Large intestine (tissue), 3 donors: ENCODE data around the gene ZNHIT2. TPM values are rescaled to one million over a fixed set of nuclear protein-coding genes. Genes with fewer than 3 reads are reported as not detected.
A peak's percentile ranks its signal among the peaks of the same experiment; 100 is the strongest.

ENCODE experiments used
- DNase-seq, 2 donors: peaks; one replicate each; pipeline versions ENCODE4 v3.0.0 to v3.0.0-alpha.2; 2013
- H3K27ac ChIP-seq: one replicate; pipeline ENCODE4 v1.5.1; 2013; ENCODE audit warnings: low read length
- H3K27me3 ChIP-seq: 2 replicates; pipeline ENCODE4 v1.6.1; 2013; ENCODE audit warnings: low read length; ENCODE audit not compliant: control insufficient read depth, insufficient read depth
- H3K36me3 ChIP-seq: 2 replicates; pipeline ENCODE4 v1.6.1; 2013; ENCODE audit warnings: low read length; ENCODE audit not compliant: control insufficient read depth, insufficient read depth
- H3K4me1 ChIP-seq: one replicate; pipeline ENCODE4 v1.6.1; 2013; ENCODE audit warnings: low read length; ENCODE audit not compliant: control insufficient read depth, insufficient read depth
- H3K4me3 ChIP-seq: one replicate; pipeline ENCODE4 v1.5.1; 2013; ENCODE audit warnings: low read length
- H3K9me3 ChIP-seq: one replicate; pipeline ENCODE4 v1.6.1; 2013; ENCODE audit warnings: mild to moderate bottlenecking, low read depth, low read length, moderate library complexity; ENCODE audit not compliant: control insufficient read depth
- WGBS: methylation state at CpG from one replicate; pipeline ENCODE4 v1.1.5; 2013; ENCODE audit warnings: low lambda C conversion rate; ENCODE audit not compliant: insufficient coverage; 5-methylcytosine and 5-hydroxymethylcytosine counted together
- polyA plus RNA-seq: library from polyadenylated mRNA; unstranded; fragments of 120-200 nt; gene quantifications from one replicate; pipeline ENCODE4 v1.2.1, GENCODE V29; 2013

Gene ZNHIT2
- polyA plus RNA-seq, 1 donor = 6.4 TPM

- Histone ChIP-seq H3K9me3 (peaks cover 8% of the 10 kb centered on the region), H3K4me1 (peaks cover 35% of the 10 kb centered on the region), H3K4me3 (peak within 1 kb of the TSS; percentile 76), H3K27ac (peak within 1 kb of the TSS; percentile 84), H3K27me3 (peaks cover 2% of the 10 kb centered on the region), H3K36me3 (peaks cover 40% of the 10 kb centered on the region)
- WGBS = 0% methylated on average over 1 of the region's 64 CpGs
- peak; percentile 94 to 96 for DNase-seq
Measured at GRCh38 chr11:65111744-65112545, 5.6 kb downstream of the ZNHIT2 start, which contains the start of gene TM7SF2. Gene TM7SF2 (plus strand): TSS chr11:65111872. CDS start chr11:65112016, 144 bp downstream.

- peak overlapping the region; percentile 53 for H3K27ac ChIP-seq
- H3K9me3 ChIP-seq = peaks cover 8% of the 10 kb centered on the region
- no peak overlapping the region for H3K4me3 ChIP-seq
- H3K27me3 ChIP-seq = peaks cover 2% of the 10 kb centered on the region
- DNase-seq = no peak
- WGBS = 100% methylated on average over 2 of the region's 31 CpGs
- H3K36me3 ChIP-seq = peaks cover 42% of the 10 kb centered on the region
- H3K4me1 ChIP-seq = peaks cover 30% of the 10 kb centered on the region
Measured at GRCh38 chr11:65111159-65111743, 6.2 kb downstream of the ZNHIT2 start.

- peak; percentile 79 to 82 for DNase-seq
- peak overlapping the region; percentile 53 for H3K27ac ChIP-seq
- H3K9me3 ChIP-seq = peaks cover 8% of the 10 kb centered on the region
- peaks cover 2% of the 10 kb centered on the region for H3K27me3 ChIP-seq
- H3K4me1 ChIP-seq = peaks cover 26% of the 10 kb centered on the region
- no peak overlapping the region for H3K4me3 ChIP-seq
- no CpG with 5 or more reads among the region's 18 CpGs for WGBS
- peaks cover 41% of the 10 kb centered on the region for H3K36me3 ChIP-seq
Measured at GRCh38 chr11:65110354-65110861, 7.1 kb downstream of the ZNHIT2 start.

- H3K9me3 ChIP-seq = peaks cover 8% of the 10 kb centered on the region
- no peak overlapping the region for H3K4me3 ChIP-seq
- peaks cover 43% of the 10 kb centered on the region for H3K36me3 ChIP-seq
- H3K27ac ChIP-seq = no peak overlapping the region
- H3K27me3 ChIP-seq = peaks cover 2% of the 10 kb centered on the region
- WGBS = no CpG with 5 or more reads among the region's 36 CpGs
- no peak for DNase-seq
- peaks cover 26% of the 10 kb centered on the region for H3K4me1 ChIP-seq
Measured at GRCh38 chr11:65109231-65110198, 8.0 kb downstream of the ZNHIT2 start.

GRCh38 chr11:65108469-65109123, 8.9 kb downstream of the ZNHIT2 start:
- no CpG with 5 or more reads among the region's 38 CpGs for WGBS
- Histone ChIP-seq H3K4me3 (no peak overlapping the region), H3K27me3 (peaks cover 2% of the 10 kb centered on the region), H3K4me1 (peaks cover 22% of the 10 kb centered on the region), H3K36me3 (peaks cover 43% of the 10 kb centered on the region), H3K27ac (no peak overlapping the region), H3K9me3 (peaks cover 8% of the 10 kb centered on the region)
- DNase-seq = no peak

- Histone ChIP-seq H3K4me1 (peaks cover 15% of the 10 kb centered on the region), H3K27me3 (peaks cover 2% of the 10 kb centered on the region), H3K4me3 (no peak overlapping the region), H3K9me3 (peaks cover 8% of the 10 kb centered on the region), H3K36me3 (peaks cover 43% of the 10 kb centered on the region), H3K27ac (no peak overlapping the region)
- no peak for DNase-seq
- no CpG with 5 or more reads among the region's 52 CpGs for WGBS
Measured at GRCh38 chr11:65107751-65108468, 9.6 kb downstream of the ZNHIT2 start.

- Histone ChIP-seq H3K9me3 (peaks cover 8% of the 10 kb centered on the region), H3K27me3 (no peaks in the 10 kb centered on the region), H3K4me3 (no peak overlapping the region), H3K4me1 (peaks cover 12% of the 10 kb centered on the region), H3K36me3 (peaks cover 49% of the 10 kb centered on the region), H3K27ac (no peak overlapping the region)
- no CpG with 5 or more reads among the region's 15 CpGs for WGBS
- DNase-seq = no peak
Measured at GRCh38 chr11:65107078-65107477, 10.4 kb downstream of the ZNHIT2 start.

GRCh38 chr11:65104628-65105027, 12.9 kb downstream of the ZNHIT2 start:
- peaks cover 44% of the 10 kb centered on the region for H3K36me3 ChIP-seq
- H3K4me1 ChIP-seq = no peaks in the 10 kb centered on the region
- no CpG with 5 or more reads among the region's 4 CpGs for WGBS
- peaks cover 8% of the 10 kb centered on the region for H3K9me3 ChIP-seq
- no peak overlapping the region for H3K27ac ChIP-seq
- no peaks in the 10 kb centered on the region for H3K27me3 ChIP-seq
- no peak for DNase-seq
- H3K4me3 ChIP-seq = no peak overlapping the region

- H3K36me3 ChIP-seq = peaks cover 40% of the 10 kb centered on the region
- H3K4me3 ChIP-seq = no peak overlapping the region
- DNase-seq = no peak
- H3K9me3 ChIP-seq = peaks cover 8% of the 10 kb centered on the region
- no peak overlapping the region for H3K27ac ChIP-seq
- no peaks in the 10 kb centered on the region for H3K27me3 ChIP-seq
- no peaks in the 10 kb centered on the region for H3K4me1 ChIP-seq
Measured at GRCh38 chr11:65103476-65103875, 14.0 kb downstream of the ZNHIT2 start.
